HepG2 (cell line): ENCODE results near the gene SPRN. TPM values are rescaled to one million over a fixed set of nuclear protein-coding genes. Genes with fewer than 3 reads are reported as not detected.

Source experiments
- ATAC-seq: fragments of 200-7000 bp; cut with Tn5 transposase; 3 replicates; pipeline ENCODE4 v1.9.1; 2020; ENCODE audit warnings: mild to moderate bottlenecking, moderate library complexity
- BruUV-seq: library from RNA; stranded (reverse); fragments of 400-500 nt; replicated peaks from 2 replicates; lab custom pipeline; 2021; lab: Mats Ljungman, UMichigan
- CTCF ChIA-PET: fragments of 300-600 bp; formaldehyde crosslinking; extraction: SDS; loops from one replicate; lab custom pipeline; 2021; ENCODE audit warnings: low total read pairs, inconsistent platforms, low intra/inter-chr PET ratio; lab: Yijun Ruan, JAX
- POLR2A ChIA-PET: fragments of 350-600 bp; sonication (Branson Sonifier 250); formaldehyde crosslinking; loops from one replicate; lab custom pipeline; 2020; ENCODE audit warnings: antibody characterized with exemption, inconsistent platforms; lab: Yijun Ruan, JAX
- DNase-seq: peaks from one replicate; pipeline ENCODE4 v3.0.0-alpha.2; 2015; ENCODE audit warnings: low spot score
- FAIRE-seq: peaks from 3 replicates; lab custom pipeline; 2011; peaks lifted over from hg19 to GRCh38; lab: Jason Lieb, UNC
- H2AFZ ChIP-seq: one replicate; pipeline ENCODE4 v1.6.1; 2011; ENCODE audit warnings: low read length, inconsistent platforms
- H3K27ac ChIP-seq: fragments of 300-600 bp; 3 replicates; pipeline ENCODE4 v1.8.0; 2011; ENCODE audit warnings: mixed run types, mild to moderate bottlenecking, mixed read lengths, low read length, inconsistent platforms; ENCODE audit not compliant: insufficient read depth; ENCODE audit errors: extremely low read length
- H3K27me3 ChIP-seq, 2 experiments: fragments of 200-600 bp in 1 of 2; 2 replicates in 1 of 2; 3 replicates in 1 of 2; pipeline versions ENCODE4 v1.6.0 to v1.8.0; 2011; ENCODE audit warnings: low read length in 2 of 2, mild to moderate bottlenecking in 2 of 2, moderate library complexity in 2 of 2, inconsistent platforms in 1 of 2; ENCODE audit not compliant: insufficient read depth in 2 of 2, control insufficient read depth in 1 of 2
- H3K36me3 ChIP-seq, 2 experiments: fragments of 200-600 bp in 1 of 2; replicated peaks in 1 of 2; 2 replicates in 1 of 2; 3 replicates in 1 of 2; pipeline versions ENCODE4 v1.5.1 to v1.8.0; 2011; ENCODE audit warnings: low read length in 2 of 2, inconsistent platforms in 1 of 2; ENCODE audit not compliant: insufficient read depth in 2 of 2, control insufficient read depth in 1 of 2
- H3K4me1 ChIP-seq: 2 replicates; pipeline ENCODE4 v1.5.1; 2012; ENCODE audit warnings: low read length, inconsistent platforms; ENCODE audit not compliant: insufficient read depth
- H3K4me2 ChIP-seq: 2 replicates; pipeline ENCODE4 v1.6.0; 2011; ENCODE audit warnings: low read depth, low read length, inconsistent platforms
- H3K4me3 ChIP-seq, 3 experiments: fragments of 200-600 bp in 1 of 3; sonication (generic), shearing (Covaris generic) in 1 of 3; replicated peaks in 1 of 3; 2 replicates each; pipeline ENCODE4 v1.5.1; 2011 to 2016; ENCODE audit warnings: low read length in 3 of 3, inconsistent platforms in 2 of 3, low read depth in 2 of 3, mild to moderate bottlenecking in 2 of 3, control low read depth in 1 of 3, mixed read lengths in 1 of 3; ENCODE audit not compliant: insufficient read depth in 1 of 3
- H3K79me2 ChIP-seq: one replicate; pipeline ENCODE4 v1.6.1; 2011; ENCODE audit warnings: low read length, inconsistent platforms; ENCODE audit not compliant: insufficient read depth
- H3K9ac ChIP-seq: 2 replicates; pipeline ENCODE4 v1.6.0; 2011; ENCODE audit warnings: mild to moderate bottlenecking, low read depth, low read length, inconsistent platforms; ENCODE audit not compliant: insufficient read depth
- H3K9me3 ChIP-seq: 2 replicates; pipeline ENCODE4 v1.5.1; 2012; ENCODE audit warnings: mild to moderate bottlenecking, low read length
- H4K20me1 ChIP-seq: 2 replicates; pipeline ENCODE4 v1.6.0; 2011; ENCODE audit warnings: inconsistent platforms, mild to moderate bottlenecking, low read length, moderate library complexity; ENCODE audit not compliant: insufficient read depth
- CEBPZ ChIP-seq: IDR thresholded peaks from 2 replicates; pipeline ENCODE4 v1.6.1; 2012; ENCODE audit warnings: low read length, improper control_type of control experiment
- MTERF4 ChIP-seq: sonication (generic); formaldehyde crosslinking; IDR thresholded peaks from 2 replicates; pipeline ENCODE4 v1.8.0; 2023; ENCODE audit warnings: mild to moderate bottlenecking, missing genetic modification reagents
- NFRKB ChIP-seq: fragments of 450-650 bp; IDR thresholded peaks from 2 replicates; pipeline ENCODE4 v1.6.1; 2017
- NPAS2 ChIP-seq: sonication (generic); formaldehyde crosslinking; IDR thresholded peaks from 2 replicates; pipeline ENCODE4 v1.8.0; 2022; ENCODE audit warnings: mild to moderate bottlenecking, missing genetic modification reagents, borderline replicate concordance
- RFXANK ChIP-seq: IDR thresholded peaks from 2 replicates; pipeline ENCODE4 v1.6.1; 2016
- ZFP36L1 ChIP-seq: sonication (generic); formaldehyde crosslinking; IDR thresholded peaks from 2 replicates; pipeline ENCODE4 v1.8.0; 2022; ENCODE audit warnings: mild to moderate bottlenecking, missing genetic modification reagents, moderate library complexity
- ZFP91 ChIP-seq: sonication (generic); formaldehyde crosslinking; IDR thresholded peaks from 2 replicates; pipeline ENCODE4 v1.9.0; 2022; ENCODE audit warnings: missing genetic modification reagents, mild to moderate bottlenecking, borderline replicate concordance
- ZNF326 ChIP-seq: sonication (generic); formaldehyde crosslinking; IDR thresholded peaks from 2 replicates; pipeline ENCODE4 v1.4.0; 2020; ENCODE audit warnings: missing genetic modification reagents, borderline replicate concordance
- ZNF598 ChIP-seq: sonication (generic); formaldehyde crosslinking; IDR thresholded peaks from 2 replicates; pipeline ENCODE4 v1.5.1; 2020; ENCODE audit warnings: mild to moderate bottlenecking, missing genetic modification reagents, borderline replicate concordance
- ZNF83 ChIP-seq: sonication (generic); formaldehyde crosslinking; IDR thresholded peaks from 2 replicates; pipeline ENCODE4 v1.4.0; 2020; ENCODE audit warnings: missing genetic modification reagents, mild to moderate bottlenecking, borderline replicate concordance
- WGBS: methylation state at CpG from one replicate; pipeline ENCODE4 v1.1.6; 2017; ENCODE audit warnings: low lambda C conversion rate; 5-methylcytosine and 5-hydroxymethylcytosine counted together
- in situ Hi-C: cut with HindIII; loops from 2 replicates; pipeline ENCODE4 v1.10.0; 2017; ENCODE audit warnings: low pct_unique_long_range_greater_than_20kb; ENCODE audit not compliant: extremely low pct_ligation_motif_present
- intact Hi-C: fragments of 100-400 bp; cut with micrococcal nuclease; formaldehyde crosslinking; loops from one replicate; pipeline ENCODE4 v1.10.0; 2022; ENCODE audit not compliant: unreplicated experiment
- polyA plus RNA-seq, 8 experiments: library from polyadenylated mRNA; depleted of rRNA in 3 of 8; stranded (reverse) in 7 of 8; unstranded in 1 of 8; fragments of >200 nt; fragmentation: Illumina TruSeq in 4 of 8; extraction: Trizol in 4 of 8; gene quantifications; 2 replicates each; pipeline versions ENCODE4 v1.2.1 to v1.2.3, GENCODE V29; 2011 to 2016; ENCODE audit warnings: low read depth in 4 of 8, missing spikeins in 1 of 8, mixed read lengths in 1 of 8; ENCODE audit not compliant: insufficient read depth in 1 of 8
- total RNA-seq, 5 experiments: library from RNA; depleted of rRNA; stranded (reverse); fragments of >200 nt; fragmentation: Illumina TruSeq; extraction: Trizol; gene quantifications; 2 replicates each; pipeline ENCODE4 v1.2.3, GENCODE V29; 2016; ENCODE audit warnings: low read depth in 1 of 5

SPRN gene
- total and polyA plus RNA-seq, 2 of the 13 experiments (the other 11 are each of a cell fraction or from before 2014, with no cell fraction given) = not detected

- H4K20me1 ChIP-seq = no peaks in the 10 kb centered on the region
- no peak overlapping the region for H2AFZ ChIP-seq
- POLR2A ChIA-PET = interaction anchor here (1.7 kb wide), 1 partner anchor 19 kb away, joined by 4 read pairs; the partner anchor contains the start of gene ECHS1
- no peaks in the 10 kb centered on the region for H3K9me3 ChIP-seq
- TF ChIP-seq NFRKB (no peak), ZFP36L1 (no peak)
- H3K36me3 ChIP-seq = peaks cover 0 to 11% of the 10 kb centered on the region in 2 experiments; a peak in 1 of 5 replicates
- H3K9ac ChIP-seq = no peak overlapping the region
- no TSS peak for BruUV-seq
- peaks cover 19% of the 10 kb centered on the region for H3K4me1 ChIP-seq
- intact Hi-C loops (no loop called here), in situ Hi-C loops (no loop called here)
- DNase-seq = no peak
- no peak for FAIRE-seq
- CTCF ChIA-PET = no interaction called here
- H3K27me3 ChIP-seq = no peaks in the 10 kb centered on the region; a peak in 1 of 5 replicates
- H3K79me2 ChIP-seq = peaks cover 17% of the 10 kb centered on the region
- no peak overlapping the region for H3K27ac ChIP-seq
- no peak overlapping the region for H3K4me3 ChIP-seq
- WGBS = 77% methylated on average over 12 of the region's 12 CpGs
- H3K4me2 ChIP-seq = no peak overlapping the region
- no peak for ATAC-seq
These were observed 32.5 kb downstream of the SPRN start for GRCh38 chr10:133391761-133392518.

GRCh38 chr10:133391249-133391635 lies 33.2 kb downstream of the SPRN start:
- H3K79me2 ChIP-seq = peaks cover 16% of the 10 kb centered on the region
- FAIRE-seq (no peak), DNase-seq (no peak), ATAC-seq (no peak)
- no peaks in the 10 kb centered on the region for H3K9me3 ChIP-seq
- H3K9ac ChIP-seq = no peak overlapping the region
- in situ Hi-C loops = no loop called here
- peaks cover 22% of the 10 kb centered on the region for H3K4me1 ChIP-seq
- no peak overlapping the region for H2AFZ ChIP-seq
- ChIA-PET CTCF (no interaction called here), POLR2A (interaction anchor here (1.1 kb wide), 1 partner anchor 44 kb away, joined by 4 read pairs; the partner anchor contains the start of gene PRAP1)
- H4K20me1 ChIP-seq = no peaks in the 10 kb centered on the region
- intact Hi-C loops = no loop called here
- peaks cover 0 to 7% of the 10 kb centered on the region in 2 experiments; a peak in 1 of 5 replicates for H3K36me3 ChIP-seq
- BruUV-seq = no TSS peak
- H3K27me3 ChIP-seq = no peaks in the 10 kb centered on the region; a peak in 1 of 5 replicates
- no peak overlapping the region for H3K4me3 ChIP-seq
- no peak overlapping the region for H3K27ac ChIP-seq
- H3K4me2 ChIP-seq = no peak overlapping the region
- 80% methylated on average over 9 of the region's 12 CpGs for WGBS
- TF ChIP-seq ZNF326 (CRISPR knock-in tag) (no peak), ZFP91 (CRISPR knock-in tag) (no peak), CEBPZ (no peak), NPAS2 (CRISPR knock-in tag) (no peak), ZNF598 (CRISPR knock-in tag) (no peak), MTERF4 (no peak), RFXANK (CRISPR knock-in tag) (no peak), ZNF83 (CRISPR knock-in tag) (no peak)
